HepG2 (cell line): ENCODE measurements around the gene RIPPLY1. TPM values are rescaled to one million over a fixed set of nuclear protein-coding genes. Genes with fewer than 3 reads are reported as not detected.

Experiments
- ATAC-seq: fragments of 200-7000 bp; cut with Tn5 transposase; 3 replicates; pipeline ENCODE4 v1.9.1; 2020; ENCODE audit warnings: mild to moderate bottlenecking, moderate library complexity
- BruUV-seq: library from RNA; stranded (reverse); fragments of 400-500 nt; replicated peaks from 2 replicates; lab custom pipeline; 2021; lab: Mats Ljungman, UMichigan
- CTCF ChIA-PET: fragments of 300-600 bp; formaldehyde crosslinking; extraction: SDS; loops from one replicate; lab custom pipeline; 2021; ENCODE audit warnings: low total read pairs, inconsistent platforms, low intra/inter-chr PET ratio; lab: Yijun Ruan, JAX
- POLR2A ChIA-PET: fragments of 350-600 bp; sonication (Branson Sonifier 250); formaldehyde crosslinking; loops from one replicate; lab custom pipeline; 2020; ENCODE audit warnings: antibody characterized with exemption, inconsistent platforms; lab: Yijun Ruan, JAX
- DNase-seq: peaks from one replicate; pipeline ENCODE4 v3.0.0-alpha.2; 2015; ENCODE audit warnings: low spot score
- FAIRE-seq: peaks from 3 replicates; lab custom pipeline; 2011; peaks lifted over from hg19 to GRCh38; lab: Jason Lieb, UNC
- H2AFZ ChIP-seq: one replicate; pipeline ENCODE4 v1.6.1; 2011; ENCODE audit warnings: low read length, inconsistent platforms
- H3K27ac ChIP-seq: fragments of 300-600 bp; 3 replicates; pipeline ENCODE4 v1.8.0; 2011; ENCODE audit warnings: mixed run types, mild to moderate bottlenecking, mixed read lengths, low read length, inconsistent platforms; ENCODE audit not compliant: insufficient read depth; ENCODE audit errors: extremely low read length
- H3K27me3 ChIP-seq, 2 experiments: fragments of 200-600 bp in 1 of 2; 2 replicates in 1 of 2; 3 replicates in 1 of 2; pipeline versions ENCODE4 v1.6.0 to v1.8.0; 2011; ENCODE audit warnings: low read length in 2 of 2, mild to moderate bottlenecking in 2 of 2, moderate library complexity in 2 of 2, inconsistent platforms in 1 of 2; ENCODE audit not compliant: insufficient read depth in 2 of 2, control insufficient read depth in 1 of 2
- H3K36me3 ChIP-seq, 2 experiments: fragments of 200-600 bp in 1 of 2; replicated peaks in 1 of 2; 2 replicates in 1 of 2; 3 replicates in 1 of 2; pipeline versions ENCODE4 v1.5.1 to v1.8.0; 2011; ENCODE audit warnings: low read length in 2 of 2, inconsistent platforms in 1 of 2; ENCODE audit not compliant: insufficient read depth in 2 of 2, control insufficient read depth in 1 of 2
- H3K4me1 ChIP-seq: 2 replicates; pipeline ENCODE4 v1.5.1; 2012; ENCODE audit warnings: low read length, inconsistent platforms; ENCODE audit not compliant: insufficient read depth
- H3K4me2 ChIP-seq: 2 replicates; pipeline ENCODE4 v1.6.0; 2011; ENCODE audit warnings: low read depth, low read length, inconsistent platforms
- H3K4me3 ChIP-seq, 3 experiments: fragments of 200-600 bp in 1 of 3; sonication (generic), shearing (Covaris generic) in 1 of 3; replicated peaks in 1 of 3; 2 replicates each; pipeline ENCODE4 v1.5.1; 2011 to 2016; ENCODE audit warnings: low read length in 3 of 3, inconsistent platforms in 2 of 3, low read depth in 2 of 3, mild to moderate bottlenecking in 2 of 3, control low read depth in 1 of 3, mixed read lengths in 1 of 3; ENCODE audit not compliant: insufficient read depth in 1 of 3
- H3K79me2 ChIP-seq: one replicate; pipeline ENCODE4 v1.6.1; 2011; ENCODE audit warnings: low read length, inconsistent platforms; ENCODE audit not compliant: insufficient read depth
- H3K9ac ChIP-seq: 2 replicates; pipeline ENCODE4 v1.6.0; 2011; ENCODE audit warnings: mild to moderate bottlenecking, low read depth, low read length, inconsistent platforms; ENCODE audit not compliant: insufficient read depth
- H3K9me3 ChIP-seq: 2 replicates; pipeline ENCODE4 v1.5.1; 2012; ENCODE audit warnings: mild to moderate bottlenecking, low read length
- H4K20me1 ChIP-seq: 2 replicates; pipeline ENCODE4 v1.6.0; 2011; ENCODE audit warnings: inconsistent platforms, mild to moderate bottlenecking, low read length, moderate library complexity; ENCODE audit not compliant: insufficient read depth
- BRD4 ChIP-seq: sonication (generic); formaldehyde crosslinking; IDR thresholded peaks from 2 replicates; pipeline ENCODE4 v1.4.0; 2020; ENCODE audit warnings: missing genetic modification reagents
- ISL2 ChIP-seq: sonication (generic); formaldehyde crosslinking; IDR thresholded peaks from 2 replicates; pipeline ENCODE4 v1.5.0; 2020; ENCODE audit warnings: missing genetic modification reagents
- KDM3A ChIP-seq: IDR thresholded peaks from 2 replicates; pipeline ENCODE4 v1.6.1; 2018; ENCODE audit warnings: low read depth, missing compliant biosample characterization
- ZKSCAN5 ChIP-seq: sonication (generic); formaldehyde crosslinking; IDR thresholded peaks from 2 replicates; pipeline ENCODE4 v1.5.1; 2020; ENCODE audit warnings: mild to moderate bottlenecking, missing genetic modification reagents
- ZNF496 ChIP-seq: sonication (generic); formaldehyde crosslinking; IDR thresholded peaks from 2 replicates; pipeline ENCODE4 v1.8.1; 2023; ENCODE audit warnings: mild to moderate bottlenecking, moderate library complexity, missing genetic modification reagents; ENCODE audit not compliant: insufficient replicate concordance
- WGBS: methylation state at CpG from one replicate; pipeline ENCODE4 v1.1.6; 2017; ENCODE audit warnings: low lambda C conversion rate; 5-methylcytosine and 5-hydroxymethylcytosine counted together
- in situ Hi-C: cut with HindIII; loops from 2 replicates; pipeline ENCODE4 v1.10.0; 2017; ENCODE audit warnings: low pct_unique_long_range_greater_than_20kb; ENCODE audit not compliant: extremely low pct_ligation_motif_present
- intact Hi-C: fragments of 100-400 bp; cut with micrococcal nuclease; formaldehyde crosslinking; loops from one replicate; pipeline ENCODE4 v1.10.0; 2022; ENCODE audit not compliant: unreplicated experiment
- polyA plus RNA-seq, 8 experiments: library from polyadenylated mRNA; depleted of rRNA in 3 of 8; stranded (reverse) in 7 of 8; unstranded in 1 of 8; fragments of >200 nt; fragmentation: Illumina TruSeq in 4 of 8; extraction: Trizol in 4 of 8; gene quantifications; 2 replicates each; pipeline versions ENCODE4 v1.2.1 to v1.2.3, GENCODE V29; 2011 to 2016; ENCODE audit warnings: low read depth in 4 of 8, missing spikeins in 1 of 8, mixed read lengths in 1 of 8; ENCODE audit not compliant: insufficient read depth in 1 of 8
- total RNA-seq, 5 experiments: library from RNA; depleted of rRNA; stranded (reverse); fragments of >200 nt; fragmentation: Illumina TruSeq; extraction: Trizol; gene quantifications; 2 replicates each; pipeline ENCODE4 v1.2.3, GENCODE V29; 2016; ENCODE audit warnings: low read depth in 1 of 5
- TF ChIP-seq, protein P1 (sequence below): sonication (generic); formaldehyde crosslinking; IDR thresholded peaks from 2 replicates; pipeline ENCODE4 v1.5.0; 2020; ENCODE audit warnings: missing genetic modification reagents
- TF ChIP-seq, protein P2 (sequence below): sonication (generic); formaldehyde crosslinking; IDR thresholded peaks from 2 replicates; pipeline ENCODE4 v1.8.0; 2022; ENCODE audit warnings: mild to moderate bottlenecking, missing genetic modification reagents, moderate library complexity

The RIPPLY1 gene
- total and polyA plus RNA-seq, 2 of the 13 experiments (the other 11 are each of a cell fraction or from before 2014, with no cell fraction given), result 0.41 to 0.49 TPM

DNA sequence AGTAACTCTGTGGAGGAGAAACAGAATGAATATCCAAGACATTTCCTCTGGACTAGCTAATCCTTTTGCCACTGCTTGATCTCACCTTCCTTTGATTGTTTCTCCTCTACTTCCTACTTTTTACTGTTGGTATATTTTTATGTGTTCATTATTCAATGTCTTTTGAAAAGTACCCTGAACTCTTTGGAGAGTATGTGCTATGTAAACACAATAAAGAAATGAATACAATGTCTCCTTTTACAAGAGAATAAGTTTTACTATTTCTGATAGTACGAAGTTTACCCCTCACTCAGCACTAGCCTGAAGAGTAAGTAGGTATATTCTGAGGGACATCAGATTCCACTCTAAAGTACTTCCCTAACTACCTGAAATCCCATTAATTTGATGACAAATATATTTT is 36.9 kb upstream of the RIPPLY1 start:
- no peak for ATAC-seq
- no peak for FAIRE-seq
- Histone ChIP-seq H3K9ac (no peak overlapping the region), H3K79me2 (no peaks in the 10 kb centered on the region), H2AFZ (no peak overlapping the region), H3K36me3 (0 out of 5 replicates have a peak, but pooled peaks cover 0 to 7% of the 10 kb centered on the region in 2 experiments), H3K27ac (no peak overlapping the region), H3K4me2 (no peak overlapping the region), H3K4me3 (no peak overlapping the region), H3K4me1 (no peaks in the 10 kb centered on the region; the same call in 1 of the 2 replicates), H3K27me3 (no peaks in the 10 kb centered on the region), H3K9me3 (no peaks in the 10 kb centered on the region), H4K20me1 (no peaks in the 10 kb centered on the region)
- intact Hi-C loops, result no loop called here
- ChIA-PET POLR2A (no interaction called here), CTCF (no interaction called here)
- in situ Hi-C loops, result no loop called here
- WGBS, result 100% methylated on average over 1 of the region's 1 CpG
- no TSS peak for BruUV-seq
- TF ChIP-seq ZNF496 (CRISPR knock-in tag) (no peak), KDM3A (CRISPR knock-in tag) (no peak), BRD4 (CRISPR knock-in tag) (no peak), ZKSCAN5 (CRISPR knock-in tag) (no peak), ISL2 (CRISPR knock-in tag) (no peak)
- TF ChIP-seq, protein P1, sequence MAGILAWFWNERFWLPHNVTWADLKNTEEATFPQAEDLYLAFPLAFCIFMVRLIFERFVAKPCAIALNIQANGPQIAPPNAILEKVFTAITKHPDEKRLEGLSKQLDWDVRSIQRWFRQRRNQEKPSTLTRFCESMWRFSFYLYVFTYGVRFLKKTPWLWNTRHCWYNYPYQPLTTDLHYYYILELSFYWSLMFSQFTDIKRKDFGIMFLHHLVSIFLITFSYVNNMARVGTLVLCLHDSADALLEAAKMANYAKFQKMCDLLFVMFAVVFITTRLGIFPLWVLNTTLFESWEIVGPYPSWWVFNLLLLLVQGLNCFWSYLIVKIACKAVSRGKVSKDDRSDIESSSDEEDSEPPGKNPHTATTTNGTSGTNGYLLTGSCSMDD (CRISPR knock-in tag), result no peak
- TF ChIP-seq, protein P2, sequence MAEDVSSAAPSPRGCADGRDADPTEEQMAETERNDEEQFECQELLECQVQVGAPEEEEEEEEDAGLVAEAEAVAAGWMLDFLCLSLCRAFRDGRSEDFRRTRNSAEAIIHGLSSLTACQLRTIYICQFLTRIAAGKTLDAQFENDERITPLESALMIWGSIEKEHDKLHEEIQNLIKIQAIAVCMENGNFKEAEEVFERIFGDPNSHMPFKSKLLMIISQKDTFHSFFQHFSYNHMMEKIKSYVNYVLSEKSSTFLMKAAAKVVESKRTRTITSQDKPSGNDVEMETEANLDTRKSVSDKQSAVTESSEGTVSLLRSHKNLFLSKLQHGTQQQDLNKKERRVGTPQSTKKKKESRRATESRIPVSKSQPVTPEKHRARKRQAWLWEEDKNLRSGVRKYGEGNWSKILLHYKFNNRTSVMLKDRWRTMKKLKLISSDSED (CRISPR knock-in tag), result no peak
- DNase-seq, result no peak
